ENCODE data around the gene EFL1. TPM values are rescaled to one million over a fixed set of nuclear protein-coding genes. Genes with fewer than 3 reads are reported as not detected.

The EFL1 gene
- polyA plus RNA-seq, 1 of the 3 experiments (the other 2 are of a cell fraction), result 12.3 TPM

DNA sequence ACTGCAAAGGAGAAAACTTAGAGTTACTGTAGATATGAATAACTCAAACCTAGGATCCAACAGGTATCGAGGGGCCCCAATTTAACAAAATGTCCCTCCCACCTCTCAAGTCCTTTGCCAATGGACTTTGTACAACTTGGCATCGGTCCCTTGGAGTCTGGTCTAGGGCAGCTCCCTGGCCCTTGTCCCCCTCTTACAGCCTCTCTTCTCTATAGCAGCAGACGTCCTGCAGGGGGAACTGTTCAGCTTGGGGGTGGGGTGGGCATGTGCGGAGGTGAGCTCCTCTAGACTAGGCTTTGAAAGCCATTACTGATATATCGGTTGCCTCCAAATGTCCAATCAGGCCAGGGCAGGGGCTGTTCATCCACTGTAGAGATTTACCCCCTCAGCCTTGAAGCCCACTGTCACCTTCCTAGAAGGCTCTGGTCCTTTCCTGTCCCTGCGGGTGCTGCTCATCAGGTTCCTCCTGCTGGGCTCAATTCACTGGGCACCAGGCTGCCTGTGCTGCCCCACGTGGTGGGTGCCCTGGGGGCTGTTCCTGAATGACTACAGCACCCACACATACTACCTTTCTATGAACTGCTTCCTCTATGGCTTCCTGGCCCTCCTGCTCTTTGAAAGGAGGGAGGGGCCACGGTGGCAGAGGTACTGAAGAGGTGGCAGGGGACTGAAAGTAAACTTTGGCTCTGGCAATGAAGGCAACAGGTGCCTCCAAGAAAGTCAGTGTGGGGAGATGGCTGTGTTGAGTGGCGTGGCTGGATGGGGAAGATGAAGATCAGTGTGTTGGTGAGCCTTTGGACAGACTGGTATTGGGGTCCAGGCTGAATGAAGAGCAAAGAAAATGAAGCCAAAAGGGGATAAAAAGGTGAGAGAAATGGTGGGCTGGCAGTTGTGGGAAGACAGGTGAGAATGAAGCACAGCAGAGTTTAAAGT is 137.9 kb downstream of the EFL1 start:
- no peak overlapping the region for H2AFZ ChIP-seq (ENCODE audit: low read depth)
- no peak overlapping the region for H3K9ac ChIP-seq
- H3K27ac ChIP-seq (ENCODE audit: low read depth in 2 of 2, low read length in 1 of 2), result peak overlapping the region in 1 of 2 experiments; percentile 96; a peak in 2 of 4 replicates
- CTCF ChIA-PET, result no interaction called here
- DNase-seq, result no peak
- H3K4me3 ChIP-seq (ENCODE audit: low read depth in 2 of 2, low read length in 1 of 2), result no peak overlapping the region
- no peaks in the 10 kb centered on the region for H3K27me3 ChIP-seq (ENCODE audit: insufficient read depth)
- H3K79me2 ChIP-seq (ENCODE audit: insufficient read depth), result no peaks in the 10 kb centered on the region
- peaks cover 20 to 21% of the 10 kb centered on the region in 2 experiments for H3K4me1 ChIP-seq (ENCODE audit: control insufficient read depth in 1 of 2, insufficient read depth in 2 of 2, low read depth in 1 of 2, low read length in 1 of 2)
- no peaks in the 10 kb centered on the region for H4K20me1 ChIP-seq (ENCODE audit: insufficient read depth)
- 84% methylated on average over 7 of the region's 9 CpGs for WGBS (ENCODE audit: low lambda C conversion rate)
- no peak overlapping the region for H3K4me2 ChIP-seq
- peaks cover 29% of the 10 kb centered on the region for H3F3A ChIP-seq (replicated peaks; ENCODE audit: insufficient read depth)
- POLR2A ChIA-PET, result no interaction called here
- H3K9me3 ChIP-seq, result no peaks in the 10 kb centered on the region
- TF ChIP-seq PBX3 (IDR thresholded peaks at IDR 0.05) (no peak), MAX (IDR thresholded peaks at IDR 0.05; ENCODE audit: low read depth) (no peak), MEF2A (IDR thresholded peaks at IDR 0.05; ENCODE audit: borderline replicate concordance, low read depth) (no peak), FOXM1 (IDR thresholded peaks at IDR 0.05; ENCODE audit: low read depth) (no peak), JUND (IDR thresholded peaks at IDR 0.05) (no peak), GATA2 (CRISPR knock-in tag; IDR thresholded peaks at IDR 0.05) (no peak), EP300 (IDR thresholded peaks at IDR 0.05; ENCODE audit: borderline replicate concordance in 1 of 2, low read depth in 1 of 2, low read length in 1 of 2) (no peak), TAF1 (IDR thresholded peaks at IDR 0.05; ENCODE audit: borderline replicate concordance, low read depth, low read length) (no peak)
- TF ChIP-seq, protein P1, sequence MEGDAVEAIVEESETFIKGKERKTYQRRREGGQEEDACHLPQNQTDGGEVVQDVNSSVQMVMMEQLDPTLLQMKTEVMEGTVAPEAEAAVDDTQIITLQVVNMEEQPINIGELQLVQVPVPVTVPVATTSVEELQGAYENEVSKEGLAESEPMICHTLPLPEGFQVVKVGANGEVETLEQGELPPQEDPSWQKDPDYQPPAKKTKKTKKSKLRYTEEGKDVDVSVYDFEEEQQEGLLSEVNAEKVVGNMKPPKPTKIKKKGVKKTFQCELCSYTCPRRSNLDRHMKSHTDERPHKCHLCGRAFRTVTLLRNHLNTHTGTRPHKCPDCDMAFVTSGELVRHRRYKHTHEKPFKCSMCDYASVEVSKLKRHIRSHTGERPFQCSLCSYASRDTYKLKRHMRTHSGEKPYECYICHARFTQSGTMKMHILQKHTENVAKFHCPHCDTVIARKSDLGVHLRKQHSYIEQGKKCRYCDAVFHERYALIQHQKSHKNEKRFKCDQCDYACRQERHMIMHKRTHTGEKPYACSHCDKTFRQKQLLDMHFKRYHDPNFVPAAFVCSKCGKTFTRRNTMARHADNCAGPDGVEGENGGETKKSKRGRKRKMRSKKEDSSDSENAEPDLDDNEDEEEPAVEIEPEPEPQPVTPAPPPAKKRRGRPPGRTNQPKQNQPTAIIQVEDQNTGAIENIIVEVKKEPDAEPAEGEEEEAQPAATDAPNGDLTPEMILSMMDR (IDR thresholded peaks at IDR 0.05), result no peak
- TF ChIP-seq, protein P2, sequence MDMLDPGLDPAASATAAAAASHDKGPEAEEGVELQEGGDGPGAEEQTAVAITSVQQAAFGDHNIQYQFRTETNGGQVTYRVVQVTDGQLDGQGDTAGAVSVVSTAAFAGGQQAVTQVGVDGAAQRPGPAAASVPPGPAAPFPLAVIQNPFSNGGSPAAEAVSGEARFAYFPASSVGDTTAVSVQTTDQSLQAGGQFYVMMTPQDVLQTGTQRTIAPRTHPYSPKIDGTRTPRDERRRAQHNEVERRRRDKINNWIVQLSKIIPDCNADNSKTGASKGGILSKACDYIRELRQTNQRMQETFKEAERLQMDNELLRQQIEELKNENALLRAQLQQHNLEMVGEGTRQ (IDR thresholded peaks at IDR 0.05; ENCODE audit: borderline replicate concordance, low read depth, low read length), result no peak
- peaks cover 0 to 7% of the 10 kb centered on the region in 2 experiments for H3K36me3 ChIP-seq (replicated peaks in 1 of 2; ENCODE audit: control insufficient read depth in 1 of 2, insufficient read depth in 2 of 2, low read length in 1 of 2)
- no peaks in the 10 kb centered on the region for H3K9me2 ChIP-seq
